Smooth muscle cell (in vitro differentiated cells): ENCODE results near the gene MAGED1. TPM values are rescaled to one million over a fixed set of nuclear protein-coding genes. Genes with fewer than 3 reads are reported as not detected.

ENCODE experiments used
- DNase-seq: peaks from one replicate; lab custom pipeline; 2025; ENCODE audit not compliant: unreplicated experiment; lab: John Stamatoyannopoulos, UW
- H2AFZ ChIP-seq: fragments of 200-600 bp; sonication (generic); 2 replicates; pipeline ENCODE4 v1.6.0; 2016; ENCODE audit warnings: antibody characterized with exemption, low read depth, mild to moderate bottlenecking
- H3F3A ChIP-seq: fragments of 200-600 bp; sonication (generic); 2 replicates; pipeline ENCODE4 v1.6.0; 2017; ENCODE audit warnings: antibody characterized with exemption, low read depth
- H3K27ac ChIP-seq: fragments of 200-600 bp; sonication (generic); 2 replicates; pipeline ENCODE4 v1.5.1; 2016; ENCODE audit warnings: low read depth, mild to moderate bottlenecking
- H3K27me3 ChIP-seq: fragments of 200-600 bp; sonication (generic); 2 replicates; pipeline ENCODE4 v1.6.1; 2016; ENCODE audit warnings: low read depth, mild to moderate bottlenecking
- H3K36me3 ChIP-seq: fragments of 200-600 bp; sonication (generic); 2 replicates; pipeline ENCODE4 v1.5.1; 2016; ENCODE audit warnings: low read depth
- H3K4me1 ChIP-seq: fragments of 200-600 bp; sonication (generic); 2 replicates; pipeline ENCODE4 v1.5.1; 2016; ENCODE audit warnings: low read depth
- H3K4me2 ChIP-seq: fragments of 200-600 bp; sonication (generic); 2 replicates; pipeline ENCODE4 v1.6.0; 2016; ENCODE audit warnings: mild to moderate bottlenecking
- H3K4me3 ChIP-seq: fragments of 200-600 bp; sonication (generic); 2 replicates; pipeline ENCODE4 v1.5.1; 2016; ENCODE audit warnings: mild to moderate bottlenecking
- H3K79me2 ChIP-seq: fragments of 200-600 bp; sonication (generic); 2 replicates; pipeline ENCODE4 v1.6.0; 2016; ENCODE audit warnings: low read depth, mild to moderate bottlenecking
- H3K9ac ChIP-seq: fragments of 200-600 bp; sonication (generic); 2 replicates; pipeline ENCODE4 v1.6.0; 2016; ENCODE audit warnings: low read depth
- H3K9me3 ChIP-seq: fragments of 200-600 bp; sonication (generic); replicated peaks from 2 replicates; pipeline ENCODE4 v1.5.1; 2016; ENCODE audit warnings: low read depth
- H4K20me1 ChIP-seq: fragments of 200-600 bp; sonication (generic); 2 replicates; pipeline ENCODE4 v1.6.0; 2016; ENCODE audit warnings: low read depth
- WGBS: methylation state at CpG from one replicate; pipeline ENCODE4 v1.1.7; 2016; ENCODE audit warnings: low lambda C conversion rate; 5-methylcytosine and 5-hydroxymethylcytosine counted together
- polyA plus RNA-seq: library from polyadenylated mRNA; unstranded; fragments of >200 nt; fragmentation: Nextera tagmentation; extraction: Ambion mirVana; gene quantifications from 2 replicates; pipeline ENCODE4 v1.2.1, GENCODE V29; 2016
- total RNA-seq: library from RNA; depleted of rRNA; stranded (reverse); fragments of >200 nt; gene quantifications from 2 replicates; pipeline ENCODE4 v1.2.3, GENCODE V29; 2014
- TF ChIP-seq, protein P1 (sequence below): fragments of 200-600 bp; sonication (generic); IDR thresholded peaks from 2 replicates; pipeline ENCODE4 v1.5.1; 2017; ENCODE audit warnings: borderline replicate concordance, mild to moderate bottlenecking, antibody characterized with exemption; ENCODE audit not compliant: insufficient read depth, poor library complexity, severe bottlenecking

The MAGED1 gene
- total and polyA plus RNA-seq, 2 experiments from 2014 or later, result 409 to 614 TPM

DNA sequence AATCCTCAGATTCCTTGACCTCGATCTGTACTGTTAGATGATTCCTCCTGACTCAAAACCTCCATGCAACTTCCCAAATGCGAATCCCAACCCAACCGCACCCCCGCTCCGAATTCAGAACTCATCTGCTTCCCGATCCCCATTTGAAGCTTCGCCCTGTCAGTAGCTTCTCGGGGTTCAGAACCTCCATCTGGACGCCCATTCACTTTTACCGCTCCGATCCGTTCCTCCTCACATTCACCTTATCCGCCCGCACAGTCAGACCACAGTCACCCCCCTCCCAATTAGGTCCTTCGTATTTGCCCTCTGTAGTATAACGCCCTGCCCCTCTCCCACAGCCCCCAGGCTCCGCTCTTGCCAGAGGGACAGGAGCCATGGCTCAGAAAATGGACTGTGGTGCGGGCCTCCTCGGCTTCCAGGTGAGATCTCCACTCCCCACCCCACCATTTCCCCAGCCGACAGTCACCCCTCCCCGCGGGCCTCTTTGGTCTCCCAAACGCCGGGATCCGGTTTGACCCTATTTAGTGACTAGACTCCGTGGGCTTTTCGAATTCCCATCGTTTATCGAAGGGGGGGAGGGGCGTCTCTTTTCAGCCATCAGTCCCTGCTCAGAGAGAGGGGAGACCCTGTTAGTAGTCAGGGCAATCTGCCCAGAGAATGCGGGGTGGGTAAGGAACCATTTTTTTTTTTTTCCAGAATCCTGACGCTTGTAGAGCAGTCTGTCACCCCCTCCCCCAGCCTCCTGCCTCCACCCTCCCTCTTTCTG lies 691 bp downstream of the MAGED1 start:
- no peaks in the 10 kb centered on the region for H3K27me3 ChIP-seq
- no peaks in the 10 kb centered on the region for H3K36me3 ChIP-seq
- DNase-seq, result no peak
- H3F3A ChIP-seq, result peaks cover 6% of the 10 kb centered on the region
- 42% methylated on average over 30 of the region's 32 CpGs for WGBS
- H4K20me1 ChIP-seq, result peaks cover 53% of the 10 kb centered on the region
- H3K79me2 ChIP-seq, result peaks cover 37% of the 10 kb centered on the region
- no peaks in the 10 kb centered on the region for H3K9me3 ChIP-seq
- no peak overlapping the region for H2AFZ ChIP-seq
- peak overlapping the region; percentile 92 for H3K9ac ChIP-seq
- TF ChIP-seq, protein P1, sequence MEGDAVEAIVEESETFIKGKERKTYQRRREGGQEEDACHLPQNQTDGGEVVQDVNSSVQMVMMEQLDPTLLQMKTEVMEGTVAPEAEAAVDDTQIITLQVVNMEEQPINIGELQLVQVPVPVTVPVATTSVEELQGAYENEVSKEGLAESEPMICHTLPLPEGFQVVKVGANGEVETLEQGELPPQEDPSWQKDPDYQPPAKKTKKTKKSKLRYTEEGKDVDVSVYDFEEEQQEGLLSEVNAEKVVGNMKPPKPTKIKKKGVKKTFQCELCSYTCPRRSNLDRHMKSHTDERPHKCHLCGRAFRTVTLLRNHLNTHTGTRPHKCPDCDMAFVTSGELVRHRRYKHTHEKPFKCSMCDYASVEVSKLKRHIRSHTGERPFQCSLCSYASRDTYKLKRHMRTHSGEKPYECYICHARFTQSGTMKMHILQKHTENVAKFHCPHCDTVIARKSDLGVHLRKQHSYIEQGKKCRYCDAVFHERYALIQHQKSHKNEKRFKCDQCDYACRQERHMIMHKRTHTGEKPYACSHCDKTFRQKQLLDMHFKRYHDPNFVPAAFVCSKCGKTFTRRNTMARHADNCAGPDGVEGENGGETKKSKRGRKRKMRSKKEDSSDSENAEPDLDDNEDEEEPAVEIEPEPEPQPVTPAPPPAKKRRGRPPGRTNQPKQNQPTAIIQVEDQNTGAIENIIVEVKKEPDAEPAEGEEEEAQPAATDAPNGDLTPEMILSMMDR, result no peak
- H3K4me2 ChIP-seq, result peak overlapping the region; percentile 90
- H3K27ac ChIP-seq, result peak overlapping the region; percentile 77
- peak overlapping the region; percentile 78 for H3K4me3 ChIP-seq
- H3K4me1 ChIP-seq, result peaks cover 5% of the 10 kb centered on the region

DNA sequence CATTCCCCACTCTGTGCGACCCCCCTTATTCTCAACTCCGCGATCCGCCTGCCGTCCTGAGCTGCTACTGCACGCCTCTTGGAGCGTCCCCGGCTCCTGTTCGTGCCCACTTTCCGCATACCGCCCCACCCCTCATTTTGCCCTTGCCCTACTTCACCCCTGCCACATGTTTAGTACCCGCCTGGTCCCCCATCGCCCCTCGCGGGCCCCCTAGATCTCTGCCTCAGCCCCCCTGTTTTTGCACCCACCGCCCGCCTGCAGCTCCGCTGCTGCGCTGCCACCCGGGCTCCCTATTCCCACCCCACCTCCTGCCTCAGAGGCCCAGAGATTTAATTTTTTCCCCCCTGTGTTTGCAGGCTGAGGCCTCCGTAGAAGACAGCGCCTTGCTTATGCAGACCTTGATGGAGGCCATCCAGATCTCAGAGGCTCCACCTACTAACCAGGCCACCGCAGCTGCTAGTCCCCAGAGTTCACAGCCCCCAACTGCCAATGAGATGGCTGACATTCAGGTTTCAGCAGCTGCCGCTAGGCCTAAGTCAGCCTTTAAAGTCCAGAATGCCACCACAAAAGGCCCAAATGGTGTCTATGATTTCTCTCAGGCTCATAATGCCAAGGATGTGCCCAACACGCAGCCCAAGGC lies 1.4 kb downstream of the MAGED1 start:
- Histone ChIP-seq H3F3A (peaks cover 6% of the 10 kb centered on the region), H2AFZ (no peak overlapping the region), H3K9me3 (no peaks in the 10 kb centered on the region), H4K20me1 (peaks cover 60% of the 10 kb centered on the region), H3K9ac (peak overlapping the region; percentile 92), H3K27me3 (no peaks in the 10 kb centered on the region), H3K36me3 (no peaks in the 10 kb centered on the region), H3K4me2 (peak overlapping the region; percentile 90), H3K4me3 (peak overlapping the region; percentile 78), H3K27ac (peak overlapping the region; percentile 42), H3K4me1 (peaks cover 5% of the 10 kb centered on the region), H3K79me2 (peaks cover 37% of the 10 kb centered on the region)
- 42% methylated on average over 9 of the region's 25 CpGs for WGBS
- no peak for DNase-seq
- TF ChIP-seq, protein P1, result no peak

DNA sequence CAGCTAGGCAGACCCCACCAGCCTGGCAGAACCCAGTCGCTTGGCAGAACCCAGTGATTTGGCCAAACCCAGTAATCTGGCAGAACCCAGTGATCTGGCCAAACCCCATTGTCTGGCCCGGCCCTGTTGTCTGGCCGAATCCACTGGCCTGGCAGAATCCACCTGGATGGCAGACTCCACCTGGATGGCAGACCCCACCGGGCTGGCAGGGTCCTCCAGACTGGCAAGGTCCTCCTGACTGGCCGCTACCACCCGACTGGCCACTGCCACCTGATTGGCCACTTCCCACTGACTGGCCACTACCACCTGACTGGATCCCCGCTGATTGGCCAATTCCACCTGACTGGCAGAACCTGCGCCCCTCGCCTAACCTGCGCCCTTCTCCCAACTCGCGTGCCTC lies 3.2 kb downstream of the MAGED1 start:
- Histone ChIP-seq H3F3A (peaks cover 10% of the 10 kb centered on the region), H2AFZ (no peak overlapping the region), H3K4me3 (peak overlapping the region; percentile 78), H3K4me1 (peaks cover 5% of the 10 kb centered on the region), H3K27ac (no peak overlapping the region), H3K36me3 (no peaks in the 10 kb centered on the region), H3K4me2 (peak overlapping the region; percentile 90), H3K79me2 (peaks cover 37% of the 10 kb centered on the region), H4K20me1 (peaks cover 78% of the 10 kb centered on the region), H3K9ac (no peak overlapping the region), H3K27me3 (no peaks in the 10 kb centered on the region), H3K9me3 (no peaks in the 10 kb centered on the region)
- WGBS, result 89% methylated on average over 12 of the region's 12 CpGs
- no peak for DNase-seq
- TF ChIP-seq, protein P1, result no peak
